Large intestine (tissue), 3 donors: ENCODE data around the gene ZCCHC10. TPM values are rescaled to one million over a fixed set of nuclear protein-coding genes. Genes with fewer than 3 reads are reported as not detected.
A peak's percentile ranks its signal among the peaks of the same experiment; 100 is the strongest.

Experiments used
- DNase-seq, 2 donors: peaks; one replicate each; pipeline versions ENCODE4 v3.0.0 to v3.0.0-alpha.2; 2013
- H3K27ac ChIP-seq: one replicate; pipeline ENCODE4 v1.5.1; 2013; ENCODE audit warnings: low read length
- H3K27me3 ChIP-seq: 2 replicates; pipeline ENCODE4 v1.6.1; 2013; ENCODE audit warnings: low read length; ENCODE audit not compliant: control insufficient read depth, insufficient read depth
- H3K36me3 ChIP-seq: 2 replicates; pipeline ENCODE4 v1.6.1; 2013; ENCODE audit warnings: low read length; ENCODE audit not compliant: control insufficient read depth, insufficient read depth
- H3K4me1 ChIP-seq: one replicate; pipeline ENCODE4 v1.6.1; 2013; ENCODE audit warnings: low read length; ENCODE audit not compliant: control insufficient read depth, insufficient read depth
- H3K4me3 ChIP-seq: one replicate; pipeline ENCODE4 v1.5.1; 2013; ENCODE audit warnings: low read length
- H3K9me3 ChIP-seq: one replicate; pipeline ENCODE4 v1.6.1; 2013; ENCODE audit warnings: mild to moderate bottlenecking, low read depth, low read length, moderate library complexity; ENCODE audit not compliant: control insufficient read depth
- WGBS: methylation state at CpG from one replicate; pipeline ENCODE4 v1.1.5; 2013; ENCODE audit warnings: low lambda C conversion rate; ENCODE audit not compliant: insufficient coverage; 5-methylcytosine and 5-hydroxymethylcytosine counted together
- polyA plus RNA-seq: library from polyadenylated mRNA; unstranded; fragments of 120-200 nt; gene quantifications from one replicate; pipeline ENCODE4 v1.2.1, GENCODE V29; 2013

Gene ZCCHC10
- polyA plus RNA-seq, 1 donor, result 25.3 TPM

GRCh38 chr5:133056891-133057290 is 30.5 kb upstream of the ZCCHC10 start:
- no peak for DNase-seq
- H3K27ac ChIP-seq, result no peak overlapping the region
- H3K4me3 ChIP-seq, result no peak overlapping the region
- no peaks in the 10 kb centered on the region for H3K9me3 ChIP-seq
- H3K36me3 ChIP-seq, result peaks cover 2% of the 10 kb centered on the region
- no CpG with 5 or more reads among the region's 1 CpG for WGBS
- H3K27me3 ChIP-seq, result no peaks in the 10 kb centered on the region
- H3K4me1 ChIP-seq, result peaks cover 2% of the 10 kb centered on the region

GRCh38 chr5:133054697-133055471 is 28.5 kb upstream of the ZCCHC10 start:
- Histone ChIP-seq H3K4me1 (peaks cover 11% of the 10 kb centered on the region), H3K27me3 (no peaks in the 10 kb centered on the region), H3K27ac (no peak overlapping the region), H3K36me3 (peaks cover 2% of the 10 kb centered on the region), H3K4me3 (no peak overlapping the region), H3K9me3 (no peaks in the 10 kb centered on the region)
- WGBS, result 87% methylated on average over 4 of the region's 7 CpGs
- DNase-seq, result no peak

GRCh38 chr5:133053448-133053847 is 27.1 kb upstream of the ZCCHC10 start:
- DNase-seq, result no peak
- no peaks in the 10 kb centered on the region for H3K27me3 ChIP-seq
- no peak overlapping the region for H3K27ac ChIP-seq
- WGBS, result no CpG with 5 or more reads among the region's 15 CpGs
- H3K4me3 ChIP-seq, result peak overlapping the region; percentile 96
- H3K4me1 ChIP-seq, result peaks cover 20% of the 10 kb centered on the region
- H3K36me3 ChIP-seq, result peaks cover 2% of the 10 kb centered on the region
- H3K9me3 ChIP-seq, result no peaks in the 10 kb centered on the region

- H3K4me3 ChIP-seq, result peak overlapping the region; percentile 96
- peaks cover under 1% of the 10 kb centered on the region for H3K9me3 ChIP-seq
- peak overlapping the region; percentile 99 for H3K27ac ChIP-seq
- no CpG with 5 or more reads among the region's 59 CpGs for WGBS
- H3K4me1 ChIP-seq, result peaks cover 21% of the 10 kb centered on the region
- H3K27me3 ChIP-seq, result no peaks in the 10 kb centered on the region
- H3K36me3 ChIP-seq, result peaks cover 2% of the 10 kb centered on the region
- peak; percentile 54 to 74 for DNase-seq
Observed at GRCh38 chr5:133052317-133053175, 26.2 kb upstream of the ZCCHC10 start.

- H3K9me3 ChIP-seq, result peaks cover 4% of the 10 kb centered on the region
- H3K27me3 ChIP-seq, result no peaks in the 10 kb centered on the region
- H3K4me1 ChIP-seq, result peaks cover 21% of the 10 kb centered on the region
- peak within 1 kb of the TSS; percentile 99 for H3K27ac ChIP-seq
- peak within 1 kb of the TSS; percentile 96 for H3K4me3 ChIP-seq
- peak; percentile 98 to 99 for DNase-seq
- no CpG with 5 or more reads among the region's 68 CpGs for WGBS
- peaks cover 2% of the 10 kb centered on the region for H3K36me3 ChIP-seq
Observed at GRCh38 chr5:133051542-133052316, 25.4 kb upstream of the ZCCHC10 start, which contains the start of gene HSPA4. TSS of gene HSPA4 (plus strand) at chr5:133052013. CDS start at chr5:133052251, 238 bp downstream.

GRCh38 chr5:133051061-133051541 is 24.8 kb upstream of the ZCCHC10 start:
- peaks cover 4% of the 10 kb centered on the region for H3K9me3 ChIP-seq
- peak overlapping the region; percentile 99 for H3K27ac ChIP-seq
- peak overlapping the region; percentile 96 for H3K4me3 ChIP-seq
- no CpG with 5 or more reads among the region's 15 CpGs for WGBS
- DNase-seq, result peak in 1 of 2 donors; percentile 31
- H3K36me3 ChIP-seq, result peaks cover 2% of the 10 kb centered on the region
- H3K4me1 ChIP-seq, result peaks cover 21% of the 10 kb centered on the region
- H3K27me3 ChIP-seq, result no peaks in the 10 kb centered on the region

- WGBS, result 50% methylated on average over 1 of the region's 4 CpGs
- peak in 1 of 2 donors; percentile 39 for DNase-seq
Observed at GRCh38 chr5:133050521-133050920, 24.2 kb upstream of the ZCCHC10 start.

GRCh38 chr5:133049726-133050048 is 23.3 kb upstream of the ZCCHC10 start:
- DNase-seq, result no peak
- H3K4me1 ChIP-seq, result peaks cover 21% of the 10 kb centered on the region
- WGBS, result no CpG with 5 or more reads among the region's 1 CpG
- H3K27me3 ChIP-seq, result no peaks in the 10 kb centered on the region
- peaks cover 2% of the 10 kb centered on the region for H3K36me3 ChIP-seq
- H3K4me3 ChIP-seq, result no peak overlapping the region
- peaks cover 4% of the 10 kb centered on the region for H3K9me3 ChIP-seq
- peak overlapping the region; percentile 37 for H3K27ac ChIP-seq

More at GRCh38 chr5:133050521-133050920, 24.2 kb upstream of the ZCCHC10 start:
- Histone ChIP-seq H3K9me3 (peaks cover 4% of the 10 kb centered on the region), H3K4me1 (peaks cover 21% of the 10 kb centered on the region), H3K4me3 (peak overlapping the region; percentile 96), H3K27ac (peak overlapping the region; percentile 99), H3K36me3 (peaks cover 2% of the 10 kb centered on the region), H3K27me3 (no peaks in the 10 kb centered on the region)

GRCh38 chr5:133048993-133049725 is 22.8 kb upstream of the ZCCHC10 start:
- peak overlapping the region; percentile 37 for H3K27ac ChIP-seq
- H3K4me1 ChIP-seq, result peaks cover 19% of the 10 kb centered on the region
- H3K9me3 ChIP-seq, result peaks cover 4% of the 10 kb centered on the region
- no CpG with 5 or more reads among the region's 6 CpGs for WGBS
- no peaks in the 10 kb centered on the region for H3K27me3 ChIP-seq
- DNase-seq, result peak in 1 of 2 donors; percentile 50
- peaks cover 2% of the 10 kb centered on the region for H3K36me3 ChIP-seq
- H3K4me3 ChIP-seq, result no peak overlapping the region
